HEK293 (cell line): ENCODE data around the gene NRGN.

ENCODE experiments used
- CTCF ChIA-PET: fragments of 350-600 bp; formaldehyde crosslinking; extraction: SDS; loops from one replicate; lab custom pipeline; 2021; ENCODE audit warnings: antibody characterized with exemption; lab: Yijun Ruan, JAX
- POLR2A ChIA-PET: fragments of 300-600 bp; formaldehyde crosslinking; extraction: SDS; loops from one replicate; lab custom pipeline; 2020; ENCODE audit warnings: antibody characterized with exemption, inconsistent platforms; lab: Yijun Ruan, JAX
- H3K27ac ChIP-seq: fragments of 200-500 bp; sonication (Bioruptor generic); 2 replicates; pipeline ENCODE4 v1.5.1; 2014; ENCODE audit warnings: low read depth, low read length, control low read depth, inconsistent platforms; ENCODE audit errors: extremely low read depth
- H3K36me3 ChIP-seq, 2 experiments: fragments of 200-500 bp in 1 of 2; sonication (Bioruptor generic) in 1 of 2; 1 replicate in 1 of 2; 2 replicates in 1 of 2; pipeline ENCODE4 v1.5.1; 2014 to 2017; ENCODE audit warnings: inconsistent platforms in 2 of 2, low read length in 2 of 2; ENCODE audit not compliant: control insufficient read depth in 2 of 2, insufficient read depth in 1 of 2
- H3K4me1 ChIP-seq: fragments of 200-500 bp; sonication (Bioruptor generic); 2 replicates; pipeline ENCODE4 v1.5.1; 2014; ENCODE audit warnings: mild to moderate bottlenecking, low read length, inconsistent platforms; ENCODE audit not compliant: control insufficient read depth, insufficient read depth
- H3K4me3 ChIP-seq: 2 replicates; pipeline ENCODE4 v1.5.1; 2011; ENCODE audit warnings: low read depth, mild to moderate bottlenecking, control low read depth, low read length, moderate library complexity
- H3K9me3 ChIP-seq: fragments of 200-500 bp; sonication (Bioruptor generic); 2 replicates; pipeline ENCODE4 v1.5.1; 2014; ENCODE audit warnings: low read depth, low read length, inconsistent platforms; ENCODE audit not compliant: control insufficient read depth, insufficient read depth
- CTCF ChIP-seq: fragments of 450-650 bp; formaldehyde crosslinking; IDR thresholded peaks from 2 replicates; pipeline ENCODE4 v1.5.1; 2016; ENCODE audit warnings: missing biosample characterization, missing genetic modification characterization
- HOXD13 ChIP-seq: sonication (generic); formaldehyde crosslinking; IDR thresholded peaks from 2 replicates; pipeline ENCODE4 v1.8.0; 2022; ENCODE audit warnings: missing genetic modification reagents, borderline replicate concordance
- KLF10 ChIP-seq: fragments of 450-650 bp; IDR thresholded peaks from 2 replicates; pipeline ENCODE4 v1.5.1; 2018; ENCODE audit warnings: missing biosample characterization, mild to moderate bottlenecking, missing genetic modification characterization
- KLF17 ChIP-seq: fragments of 450-650 bp; formaldehyde crosslinking; IDR thresholded peaks from 2 replicates; pipeline ENCODE4 v1.5.1; 2016; ENCODE audit warnings: missing biosample characterization, missing genetic modification characterization
- KLF7 ChIP-seq: fragments of 450-650 bp; formaldehyde crosslinking; IDR thresholded peaks from 2 replicates; pipeline ENCODE4 v1.5.1; 2016; ENCODE audit warnings: missing biosample characterization, missing genetic modification characterization, borderline replicate concordance
- MEIS1 ChIP-seq: sonication (generic); formaldehyde crosslinking; IDR thresholded peaks from 2 replicates; pipeline ENCODE4 v1.8.1; 2022; ENCODE audit warnings: missing genetic modification reagents, mild to moderate bottlenecking, borderline replicate concordance
- TRIM28 ChIP-seq: IDR thresholded peaks from 2 replicates; pipeline ENCODE4 v1.6.1; 2011; ENCODE audit warnings: low read length, control low read depth, borderline replicate concordance
- YY2 ChIP-seq: fragments of 450-650 bp; formaldehyde crosslinking; IDR thresholded peaks from 2 replicates; pipeline ENCODE4 v1.5.1; 2016; ENCODE audit warnings: missing biosample characterization, missing genetic modification characterization
- ZBTB48 ChIP-seq: fragments of 450-650 bp; formaldehyde crosslinking; IDR thresholded peaks from 2 replicates; pipeline ENCODE4 v1.5.1; 2016; ENCODE audit warnings: missing biosample characterization, missing genetic modification characterization
- ZNF274 ChIP-seq, 2 experiments: fragments of 200-500 bp in 1 of 2; fragments of 450-650 bp in 1 of 2; sonication (Bioruptor generic) in 1 of 2; formaldehyde crosslinking in 1 of 2; IDR thresholded peaks; 2 replicates each; pipeline versions ENCODE4 v1.5.1 to v1.6.1; 2014 to 2016; ENCODE audit warnings: borderline replicate concordance in 1 of 2, inconsistent platforms in 1 of 2, low read length in 1 of 2, missing biosample characterization in 1 of 2, missing genetic modification characterization in 1 of 2
- ZNF488 ChIP-seq: fragments of 450-650 bp; formaldehyde crosslinking; IDR thresholded peaks from 2 replicates; pipeline ENCODE4 v1.5.1; 2016; ENCODE audit warnings: missing biosample characterization, missing genetic modification characterization
- ZNF623 ChIP-seq: fragments of 450-650 bp; formaldehyde crosslinking; IDR thresholded peaks from 2 replicates; pipeline ENCODE4 v1.5.1; 2016; ENCODE audit warnings: missing biosample characterization, missing genetic modification characterization
- ZNF660 ChIP-seq: fragments of 450-650 bp; IDR thresholded peaks from 2 replicates; pipeline ENCODE4 v1.5.1; 2018; ENCODE audit warnings: missing biosample characterization, mild to moderate bottlenecking, missing genetic modification characterization
- ZNF830 ChIP-seq: fragments of 450-650 bp; IDR thresholded peaks from 2 replicates; pipeline ENCODE4 v1.5.0; 2018; ENCODE audit warnings: missing biosample characterization, missing genetic modification characterization, low read depth, mild to moderate bottlenecking, moderate library complexity
- ZSCAN5A ChIP-seq: fragments of 450-650 bp; formaldehyde crosslinking; IDR thresholded peaks from 2 replicates; pipeline ENCODE4 v1.5.1; 2016; ENCODE audit warnings: missing biosample characterization, missing genetic modification characterization
- TF ChIP-seq, protein P1 (sequence below): fragments of 450-650 bp; formaldehyde crosslinking; IDR thresholded peaks from 2 replicates; pipeline ENCODE4 v1.5.1; 2016; ENCODE audit warnings: missing biosample characterization, missing genetic modification characterization
- TF ChIP-seq, protein P2 (sequence below): fragments of 450-650 bp; formaldehyde crosslinking; IDR thresholded peaks from 2 replicates; pipeline ENCODE4 v1.5.1; 2016; ENCODE audit warnings: missing biosample characterization, missing genetic modification characterization
- TF ChIP-seq, protein P3 (sequence below): fragments of 450-650 bp; formaldehyde crosslinking; IDR thresholded peaks from 2 replicates; pipeline ENCODE4 v1.5.1; 2017; ENCODE audit warnings: missing biosample characterization, mild to moderate bottlenecking, missing genetic modification characterization, moderate library complexity

NRGN gene

GRCh38 chr11:124754309-124754708, 14.6 kb downstream of the NRGN start:
- no peak overlapping the region for H3K27ac ChIP-seq
- no peak overlapping the region for H3K4me3 ChIP-seq
- H3K36me3 ChIP-seq: no peaks in the 10 kb centered on the region
- ChIA-PET CTCF (interaction anchor here (1.6 to 2.1 kb wide), 2 partner anchors 9 to 82 kb away, joined by 7 to 8 read pairs; no protein-coding TSS in a partner anchor), POLR2A (interaction anchor here (1.3 kb wide), 1 partner anchor 9 kb away, joined by 4 read pairs; no protein-coding TSS in a partner anchor)
- no peaks in the 10 kb centered on the region for H3K4me1 ChIP-seq
- no peaks in the 10 kb centered on the region for H3K9me3 ChIP-seq
- TF ChIP-seq CTCF (no peak), YY2 (tag by site-specific recombination) (no peak)
- TF ChIP-seq, all 188 proteins: peak for 0

DNA sequence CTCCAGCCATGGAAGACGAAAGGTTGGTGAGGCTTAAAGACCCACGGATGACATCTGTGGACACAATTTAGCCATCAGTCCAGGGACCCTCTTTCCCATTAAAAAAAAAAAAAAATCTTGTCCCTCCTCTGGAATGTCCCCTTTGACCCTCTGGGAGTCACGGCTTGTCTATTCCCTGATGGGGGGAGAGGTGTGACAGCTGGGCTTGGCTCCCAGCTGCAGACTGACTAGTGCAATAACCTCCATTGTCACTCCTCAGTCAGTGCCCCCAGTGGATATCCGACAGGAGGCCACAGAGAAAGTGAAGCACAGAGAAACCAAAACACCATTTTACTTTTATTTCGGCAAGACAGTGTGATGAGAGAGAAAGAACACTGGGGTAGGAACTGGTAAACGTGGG, 15.0 kb downstream of the NRGN start:
- POLR2A ChIA-PET: no interaction called here
- TF ChIP-seq, protein P1, sequence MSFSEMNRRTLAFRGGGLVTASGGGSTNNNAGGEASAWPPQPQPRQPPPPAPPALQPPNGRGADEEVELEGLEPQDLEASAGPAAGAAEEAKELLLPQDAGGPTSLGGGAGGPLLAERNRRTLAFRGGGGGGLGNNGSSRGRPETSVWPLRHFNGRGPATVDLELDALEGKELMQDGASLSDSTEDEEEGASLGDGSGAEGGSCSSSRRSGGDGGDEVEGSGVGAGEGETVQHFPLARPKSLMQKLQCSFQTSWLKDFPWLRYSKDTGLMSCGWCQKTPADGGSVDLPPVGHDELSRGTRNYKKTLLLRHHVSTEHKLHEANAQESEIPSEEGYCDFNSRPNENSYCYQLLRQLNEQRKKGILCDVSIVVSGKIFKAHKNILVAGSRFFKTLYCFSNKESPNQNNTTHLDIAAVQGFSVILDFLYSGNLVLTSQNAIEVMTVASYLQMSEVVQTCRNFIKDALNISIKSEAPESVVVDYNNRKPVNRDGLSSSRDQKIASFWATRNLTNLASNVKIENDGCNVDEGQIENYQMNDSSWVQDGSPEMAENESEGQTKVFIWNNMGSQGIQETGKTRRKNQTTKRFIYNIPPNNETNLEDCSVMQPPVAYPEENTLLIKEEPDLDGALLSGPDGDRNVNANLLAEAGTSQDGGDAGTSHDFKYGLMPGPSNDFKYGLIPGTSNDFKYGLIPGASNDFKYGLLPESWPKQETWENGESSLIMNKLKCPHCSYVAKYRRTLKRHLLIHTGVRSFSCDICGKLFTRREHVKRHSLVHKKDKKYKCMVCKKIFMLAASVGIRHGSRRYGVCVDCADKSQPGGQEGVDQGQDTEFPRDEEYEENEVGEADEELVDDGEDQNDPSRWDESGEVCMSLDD (tag by site-specific recombination): no peak
- TF ChIP-seq KLF10 (no peak), TRIM28 (no peak), ZNF274 (IDR thresholded peaks at IDR 0.05; ENCODE audit: low read length) (no peak), ZNF274 (tag by site-specific recombination; IDR thresholded peaks at IDR 0.05; ENCODE audit: borderline replicate concordance) (no peak), ZBTB48 (tag by site-specific recombination) (no peak), KLF7 (no peak), ZSCAN5A (tag by site-specific recombination) (no peak)
- TF ChIP-seq, protein P2, sequence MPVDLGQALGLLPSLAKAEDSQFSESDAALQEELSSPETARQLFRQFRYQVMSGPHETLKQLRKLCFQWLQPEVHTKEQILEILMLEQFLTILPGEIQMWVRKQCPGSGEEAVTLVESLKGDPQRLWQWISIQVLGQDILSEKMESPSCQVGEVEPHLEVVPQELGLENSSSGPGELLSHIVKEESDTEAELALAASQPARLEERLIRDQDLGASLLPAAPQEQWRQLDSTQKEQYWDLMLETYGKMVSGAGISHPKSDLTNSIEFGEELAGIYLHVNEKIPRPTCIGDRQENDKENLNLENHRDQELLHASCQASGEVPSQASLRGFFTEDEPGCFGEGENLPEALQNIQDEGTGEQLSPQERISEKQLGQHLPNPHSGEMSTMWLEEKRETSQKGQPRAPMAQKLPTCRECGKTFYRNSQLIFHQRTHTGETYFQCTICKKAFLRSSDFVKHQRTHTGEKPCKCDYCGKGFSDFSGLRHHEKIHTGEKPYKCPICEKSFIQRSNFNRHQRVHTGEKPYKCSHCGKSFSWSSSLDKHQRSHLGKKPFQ (tag by site-specific recombination): no peak
- CTCF ChIA-PET: interaction anchor here (0.9 to 1.8 kb wide), 4 partner anchors 8 to 85 kb away, joined by 3 to 7 read pairs (median 4); partner anchors contain the start of gene MSANTD2
- Histone ChIP-seq H3K4me3 (no peak overlapping the region), H3K9me3 (no peaks in the 10 kb centered on the region), H3K36me3 (no peaks in the 10 kb centered on the region), H3K27ac (no peak overlapping the region), H3K4me1 (no peaks in the 10 kb centered on the region)

GRCh38 chr11:124756033-124756752, 16.5 kb downstream of the NRGN start:
- Histone ChIP-seq H3K4me3 (no peak overlapping the region), H3K4me1 (no peaks in the 10 kb centered on the region), H3K36me3 (no peaks in the 10 kb centered on the region), H3K27ac (no peak overlapping the region), H3K9me3 (no peaks in the 10 kb centered on the region)
- CTCF ChIA-PET: interaction anchor here (0.7 to 1.8 kb wide), 6 partner anchors 10 to 87 kb away, joined by 3 to 7 read pairs (median 4); no protein-coding TSS in a partner anchor
- POLR2A ChIA-PET: interaction anchor here (1.6 kb wide), 1 partner anchor 10 kb away, joined by 5 read pairs; no protein-coding TSS in a partner anchor
- TF ChIP-seq KLF17 (no peak), HOXD13 (CRISPR knock-in tag) (no peak), ZNF488 (no peak), ZNF623 (tag by site-specific recombination) (no peak), ZNF830 (tag by site-specific recombination) (no peak), ZNF660 (tag by site-specific recombination) (no peak), MEIS1 (no peak)
- TF ChIP-seq, protein P3, sequence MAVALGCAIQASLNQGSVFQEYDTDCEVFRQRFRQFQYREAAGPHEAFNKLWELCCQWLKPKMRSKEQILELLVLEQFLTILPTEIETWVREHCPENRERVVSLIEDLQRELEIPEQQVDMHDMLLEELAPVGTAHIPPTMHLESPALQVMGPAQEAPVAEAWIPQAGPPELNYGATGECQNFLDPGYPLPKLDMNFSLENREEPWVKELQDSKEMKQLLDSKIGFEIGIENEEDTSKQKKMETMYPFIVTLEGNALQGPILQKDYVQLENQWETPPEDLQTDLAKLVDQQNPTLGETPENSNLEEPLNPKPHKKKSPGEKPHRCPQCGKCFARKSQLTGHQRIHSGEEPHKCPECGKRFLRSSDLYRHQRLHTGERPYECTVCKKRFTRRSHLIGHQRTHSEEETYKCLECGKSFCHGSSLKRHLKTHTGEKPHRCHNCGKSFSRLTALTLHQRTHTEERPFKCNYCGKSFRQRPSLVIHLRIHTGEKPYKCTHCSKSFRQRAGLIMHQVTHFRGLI (tag by site-specific recombination): no peak
